HepG2 (cell line): Measurements from ENCODE around the gene NOBOX. TPM values are rescaled to one million over a fixed set of nuclear protein-coding genes. Genes with fewer than 3 reads are reported as not detected.

Source experiments
- ATAC-seq: fragments of 200-7000 bp; cut with Tn5 transposase; 3 replicates; pipeline ENCODE4 v1.9.1; 2020; ENCODE audit warnings: mild to moderate bottlenecking, moderate library complexity
- BruUV-seq: library from RNA; stranded (reverse); fragments of 400-500 nt; replicated peaks from 2 replicates; lab custom pipeline; 2021; lab: Mats Ljungman, UMichigan
- CTCF ChIA-PET: fragments of 300-600 bp; formaldehyde crosslinking; extraction: SDS; loops from one replicate; lab custom pipeline; 2021; ENCODE audit warnings: low total read pairs, inconsistent platforms, low intra/inter-chr PET ratio; lab: Yijun Ruan, JAX
- POLR2A ChIA-PET: fragments of 350-600 bp; sonication (Branson Sonifier 250); formaldehyde crosslinking; loops from one replicate; lab custom pipeline; 2020; ENCODE audit warnings: antibody characterized with exemption, inconsistent platforms; lab: Yijun Ruan, JAX
- DNase-seq: peaks from one replicate; pipeline ENCODE4 v3.0.0-alpha.2; 2015; ENCODE audit warnings: low spot score
- FAIRE-seq: peaks from 3 replicates; lab custom pipeline; 2011; peaks lifted over from hg19 to GRCh38; lab: Jason Lieb, UNC
- H2AFZ ChIP-seq: one replicate; pipeline ENCODE4 v1.6.1; 2011; ENCODE audit warnings: low read length, inconsistent platforms
- H3K27ac ChIP-seq: fragments of 300-600 bp; 3 replicates; pipeline ENCODE4 v1.8.0; 2011; ENCODE audit warnings: mixed run types, mild to moderate bottlenecking, mixed read lengths, low read length, inconsistent platforms; ENCODE audit not compliant: insufficient read depth; ENCODE audit errors: extremely low read length
- H3K27me3 ChIP-seq, 2 experiments: fragments of 200-600 bp in 1 of 2; 2 replicates in 1 of 2; 3 replicates in 1 of 2; pipeline versions ENCODE4 v1.6.0 to v1.8.0; 2011; ENCODE audit warnings: low read length in 2 of 2, mild to moderate bottlenecking in 2 of 2, moderate library complexity in 2 of 2, inconsistent platforms in 1 of 2; ENCODE audit not compliant: insufficient read depth in 2 of 2, control insufficient read depth in 1 of 2
- H3K36me3 ChIP-seq, 2 experiments: fragments of 200-600 bp in 1 of 2; replicated peaks in 1 of 2; 2 replicates in 1 of 2; 3 replicates in 1 of 2; pipeline versions ENCODE4 v1.5.1 to v1.8.0; 2011; ENCODE audit warnings: low read length in 2 of 2, inconsistent platforms in 1 of 2; ENCODE audit not compliant: insufficient read depth in 2 of 2, control insufficient read depth in 1 of 2
- H3K4me1 ChIP-seq: 2 replicates; pipeline ENCODE4 v1.5.1; 2012; ENCODE audit warnings: low read length, inconsistent platforms; ENCODE audit not compliant: insufficient read depth
- H3K4me2 ChIP-seq: 2 replicates; pipeline ENCODE4 v1.6.0; 2011; ENCODE audit warnings: low read depth, low read length, inconsistent platforms
- H3K4me3 ChIP-seq, 3 experiments: fragments of 200-600 bp in 1 of 3; sonication (generic), shearing (Covaris generic) in 1 of 3; replicated peaks in 1 of 3; 2 replicates each; pipeline ENCODE4 v1.5.1; 2011 to 2016; ENCODE audit warnings: low read length in 3 of 3, inconsistent platforms in 2 of 3, low read depth in 2 of 3, mild to moderate bottlenecking in 2 of 3, control low read depth in 1 of 3, mixed read lengths in 1 of 3; ENCODE audit not compliant: insufficient read depth in 1 of 3
- H3K79me2 ChIP-seq: one replicate; pipeline ENCODE4 v1.6.1; 2011; ENCODE audit warnings: low read length, inconsistent platforms; ENCODE audit not compliant: insufficient read depth
- H3K9ac ChIP-seq: 2 replicates; pipeline ENCODE4 v1.6.0; 2011; ENCODE audit warnings: mild to moderate bottlenecking, low read depth, low read length, inconsistent platforms; ENCODE audit not compliant: insufficient read depth
- H3K9me3 ChIP-seq: 2 replicates; pipeline ENCODE4 v1.5.1; 2012; ENCODE audit warnings: mild to moderate bottlenecking, low read length
- H4K20me1 ChIP-seq: 2 replicates; pipeline ENCODE4 v1.6.0; 2011; ENCODE audit warnings: inconsistent platforms, mild to moderate bottlenecking, low read length, moderate library complexity; ENCODE audit not compliant: insufficient read depth
- E2F2 ChIP-seq: sonication (generic); formaldehyde crosslinking; IDR thresholded peaks from 2 replicates; pipeline ENCODE4 v1.4.0; 2020; ENCODE audit warnings: missing genetic modification reagents, borderline replicate concordance
- KDM1A ChIP-seq: IDR thresholded peaks from 2 replicates; pipeline ENCODE4 v1.6.1; 2016; ENCODE audit warnings: missing compliant biosample characterization
- NCOA1 ChIP-seq: sonication (generic); formaldehyde crosslinking; IDR thresholded peaks from 2 replicates; pipeline ENCODE4 v1.9.0; 2021; ENCODE audit warnings: missing genetic modification reagents
- NCOA5 ChIP-seq: sonication (generic); formaldehyde crosslinking; IDR thresholded peaks from 2 replicates; pipeline ENCODE4 v1.4.0; 2020; ENCODE audit warnings: missing genetic modification reagents
- POLR2AphosphoS2 ChIP-seq: IDR thresholded peaks from 2 replicates; pipeline ENCODE4 v1.6.1; 2011; ENCODE audit warnings: low read depth, low read length, improper control_type of control experiment
- RAD21 ChIP-seq: fragments of 450-650 bp; formaldehyde crosslinking; IDR thresholded peaks from 2 replicates; pipeline ENCODE4 v1.5.0; 2020; ENCODE audit warnings: mild to moderate bottlenecking
- ZBTB38 ChIP-seq: sonication (generic); formaldehyde crosslinking; IDR thresholded peaks from 2 replicates; pipeline ENCODE4 v1.5.1; 2020; ENCODE audit warnings: mild to moderate bottlenecking, missing genetic modification reagents
- ZNF543 ChIP-seq: sonication (generic); formaldehyde crosslinking; IDR thresholded peaks from 2 replicates; pipeline ENCODE4 v1.4.0; 2020; ENCODE audit warnings: mild to moderate bottlenecking, missing genetic modification reagents
- ZNF580 ChIP-seq: IDR thresholded peaks from 2 replicates; pipeline ENCODE4 v1.6.1; 2016; ENCODE audit warnings: low read depth, borderline replicate concordance
- ZNF609 ChIP-seq: sonication (generic); formaldehyde crosslinking; IDR thresholded peaks from 2 replicates; pipeline ENCODE4 v1.4.0; 2020; ENCODE audit warnings: mild to moderate bottlenecking, missing genetic modification reagents, borderline replicate concordance
- WGBS: methylation state at CpG from one replicate; pipeline ENCODE4 v1.1.6; 2017; ENCODE audit warnings: low lambda C conversion rate; 5-methylcytosine and 5-hydroxymethylcytosine counted together
- in situ Hi-C: cut with HindIII; loops from 2 replicates; pipeline ENCODE4 v1.10.0; 2017; ENCODE audit warnings: low pct_unique_long_range_greater_than_20kb; ENCODE audit not compliant: extremely low pct_ligation_motif_present
- intact Hi-C: fragments of 100-400 bp; cut with micrococcal nuclease; formaldehyde crosslinking; loops from one replicate; pipeline ENCODE4 v1.10.0; 2022; ENCODE audit not compliant: unreplicated experiment
- polyA plus RNA-seq, 8 experiments: library from polyadenylated mRNA; depleted of rRNA in 3 of 8; stranded (reverse) in 7 of 8; unstranded in 1 of 8; fragments of >200 nt; fragmentation: Illumina TruSeq in 4 of 8; extraction: Trizol in 4 of 8; gene quantifications; 2 replicates each; pipeline versions ENCODE4 v1.2.1 to v1.2.3, GENCODE V29; 2011 to 2016; ENCODE audit warnings: low read depth in 4 of 8, missing spikeins in 1 of 8, mixed read lengths in 1 of 8; ENCODE audit not compliant: insufficient read depth in 1 of 8
- total RNA-seq, 5 experiments: library from RNA; depleted of rRNA; stranded (reverse); fragments of >200 nt; fragmentation: Illumina TruSeq; extraction: Trizol; gene quantifications; 2 replicates each; pipeline ENCODE4 v1.2.3, GENCODE V29; 2016; ENCODE audit warnings: low read depth in 1 of 5

The NOBOX gene
- total and polyA plus RNA-seq, 2 of the 13 experiments (the other 11 are each of a cell fraction or from before 2014, with no cell fraction given): not detected

- in situ Hi-C loops: no loop called here
- no peak for DNase-seq
- intact Hi-C loops: no loop called here
- TF ChIP-seq ZNF609 (no peak), ZNF580 (CRISPR knock-in tag) (no peak), ZNF543 (CRISPR knock-in tag) (no peak), NCOA1 (CRISPR knock-in tag) (no peak), RAD21 (CRISPR knock-in tag) (no peak), ZBTB38 (no peak), KDM1A (no peak), POLR2AphosphoS2 (no peak), NCOA5 (CRISPR knock-in tag) (no peak), E2F2 (CRISPR knock-in tag) (no peak)
- TF ChIP-seq, all 625 proteins: peak for 0
- CTCF ChIA-PET: no interaction called here
- FAIRE-seq: no peak
- no peaks in the 10 kb centered on the region for H4K20me1 ChIP-seq
- no peaks in the 10 kb centered on the region for H3K4me1 ChIP-seq
- H3K27me3 ChIP-seq: peaks cover 0 to 3% of the 10 kb centered on the region in 2 experiments; a peak in 1 of 5 replicates
- H3K27ac ChIP-seq: no peak overlapping the region
- H3K9ac ChIP-seq: no peak overlapping the region
- H3K4me3 ChIP-seq: no peak overlapping the region
- WGBS: 68% methylated on average over 1 of the region's 1 CpG
- H2AFZ ChIP-seq: no peak overlapping the region
- no peak overlapping the region for H3K4me2 ChIP-seq
- BruUV-seq: no TSS peak
- ATAC-seq: no peak
- H3K9me3 ChIP-seq: no peaks in the 10 kb centered on the region
- no peaks in the 10 kb centered on the region for H3K36me3 ChIP-seq
- POLR2A ChIA-PET: no interaction called here
- H3K79me2 ChIP-seq: no peaks in the 10 kb centered on the region
Observed at GRCh38 chr7:144445590-144445989, 42.1 kb upstream of the NOBOX start.
